ENCODE data around the gene EMC10. TPM values are rescaled to one million over a fixed set of nuclear protein-coding genes. Genes with fewer than 3 reads are reported as not detected.
"Not testable (repeated sequence)": the region's sequence is repeated elsewhere in the genome, so short reads cannot be mapped to it uniquely, and the experiment has no call there.

The EMC10 gene
- polyA plus RNA-seq, 2 donors = 41.9 to 62.9 TPM

DNA sequence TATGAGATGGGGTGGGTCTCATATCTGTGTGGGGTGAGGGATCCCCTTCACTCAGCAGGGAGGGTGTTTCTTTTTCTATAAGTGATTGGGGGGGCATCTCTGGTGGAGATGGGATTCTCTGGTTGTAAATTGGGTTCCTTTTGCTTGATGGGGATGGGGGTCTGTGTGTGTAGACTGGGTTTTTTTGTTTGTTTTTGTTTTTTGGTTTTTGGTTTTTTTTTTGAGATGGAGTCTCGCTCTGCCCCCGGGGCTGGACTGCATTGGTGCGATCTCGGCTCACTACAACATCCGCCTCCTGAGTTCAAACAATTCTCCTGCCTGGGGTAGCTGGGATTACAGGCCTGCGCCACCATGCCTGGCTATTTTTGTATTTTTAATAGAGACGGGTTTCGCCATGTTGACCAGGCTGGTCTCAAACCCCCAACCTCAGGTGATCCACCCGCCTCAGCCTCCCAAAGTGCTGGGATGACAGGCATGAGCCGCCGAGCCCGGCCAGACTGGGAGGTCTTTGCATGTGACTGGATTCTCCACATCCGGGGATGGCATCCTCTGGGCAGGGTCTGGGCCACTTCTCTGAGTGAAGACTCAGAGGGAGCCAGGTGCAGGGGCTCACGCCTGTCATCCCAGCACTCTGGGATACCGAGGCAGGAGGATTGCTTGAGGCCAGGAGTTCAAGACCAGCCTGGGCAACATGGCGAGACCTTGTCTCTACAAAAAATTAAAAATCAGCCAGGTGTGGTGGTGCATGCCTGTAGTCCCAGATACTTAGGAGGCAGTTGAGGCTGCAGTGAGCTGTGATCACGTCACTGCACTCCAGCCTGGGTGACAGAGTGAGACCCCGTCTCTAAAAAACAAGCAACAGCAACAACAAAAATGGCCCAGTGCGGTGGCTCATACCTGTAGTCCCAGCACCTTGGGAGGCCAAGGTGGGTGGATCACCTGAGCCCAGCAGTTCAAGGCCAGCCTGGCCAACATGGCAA lies 42.8 kb upstream of the EMC10 start:
- Histone ChIP-seq H3K27ac (ENCODE audit: low read depth in 2 of 2, low read length in 1 of 2) (no peak overlapping the region), H3K9me3 (ENCODE audit: control insufficient read depth in 2 of 2, insufficient read depth in 1 of 2, low read depth in 1 of 2, low read length in 1 of 2) (peaks cover 0 to 2% of the 10 kb centered on the region in 2 donors), H3K4me3 (ENCODE audit: low read depth in 1 of 2, low read length in 2 of 2) (no peak overlapping the region), H3K4me1 (ENCODE audit: control insufficient read depth in 2 of 2, insufficient read depth in 2 of 2, low read length in 1 of 2) (no peaks in the 10 kb centered on the region), H3K36me3 (ENCODE audit: control insufficient read depth in 2 of 2, insufficient read depth in 2 of 2, low read length in 1 of 2) (no peaks in the 10 kb centered on the region), H3K27me3 (ENCODE audit: control insufficient read depth in 1 of 2, insufficient read depth in 2 of 2, low read length in 2 of 2) (no peaks in the 10 kb centered on the region)
- WGBS, 2 donors = 75 to 84% methylated on average over 19 of the region's 19 CpGs

DNA sequence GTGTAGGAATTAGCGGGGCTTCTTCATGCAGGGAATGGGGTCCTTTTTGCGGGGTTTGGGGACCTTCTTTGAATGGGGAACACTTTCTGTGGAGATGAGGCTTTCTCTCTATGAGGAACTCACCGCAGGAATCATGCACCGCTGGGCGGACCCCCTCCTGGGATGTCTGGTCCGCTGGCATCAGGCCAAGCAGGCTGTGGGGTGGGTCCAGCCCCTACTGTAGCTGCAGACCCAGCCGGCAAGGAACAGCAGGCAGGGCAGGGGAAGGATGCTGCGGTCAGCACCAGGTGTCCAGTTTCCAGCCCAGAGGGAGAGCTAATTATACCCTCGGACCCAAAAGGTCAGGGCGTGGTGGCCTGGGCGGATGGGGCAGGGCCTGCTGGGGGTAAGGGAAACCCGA lies 41.8 kb upstream of the EMC10 start:
- Histone ChIP-seq H3K4me3 (ENCODE audit: low read depth in 1 of 2, low read length in 2 of 2) (no peak overlapping the region), H3K9me3 (ENCODE audit: control insufficient read depth in 2 of 2, insufficient read depth in 1 of 2, low read depth in 1 of 2, low read length in 1 of 2) (peaks cover 0 to 2% of the 10 kb centered on the region in 2 donors), H3K36me3 (ENCODE audit: control insufficient read depth in 2 of 2, insufficient read depth in 2 of 2, low read length in 1 of 2) (no peaks in the 10 kb centered on the region), H3K27ac (ENCODE audit: low read depth in 2 of 2, low read length in 1 of 2) (no peak overlapping the region), H3K4me1 (ENCODE audit: control insufficient read depth in 2 of 2, insufficient read depth in 2 of 2, low read length in 1 of 2) (no peaks in the 10 kb centered on the region), H3K27me3 (ENCODE audit: control insufficient read depth in 1 of 2, insufficient read depth in 2 of 2, low read length in 2 of 2) (no peaks in the 10 kb centered on the region)
- WGBS, 2 donors = 30 to 46% methylated on average over 12 of the region's 12 CpGs

DNA sequence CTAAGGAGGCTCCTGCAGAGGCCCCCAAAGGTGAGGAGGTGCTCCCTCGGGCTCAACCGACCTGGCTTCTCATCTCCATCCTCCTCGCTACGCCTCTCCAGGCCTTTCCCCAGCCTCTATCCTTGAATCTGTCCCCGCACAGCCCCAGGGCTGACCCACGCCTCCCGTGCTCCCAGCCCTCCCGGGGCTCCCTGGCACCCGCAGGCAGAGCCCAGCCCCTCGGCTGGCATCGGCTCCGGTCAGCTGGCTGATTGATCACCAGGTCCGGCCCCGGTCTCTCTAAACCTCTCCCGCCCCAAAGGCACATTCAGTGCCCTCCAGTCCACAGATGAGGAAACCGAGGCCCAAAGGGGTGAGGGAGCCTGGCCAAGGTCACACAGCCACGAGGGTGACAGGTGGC lies 41.1 kb upstream of the EMC10 start:
- Histone ChIP-seq H3K27ac (ENCODE audit: low read depth in 2 of 2, low read length in 1 of 2) (no peak overlapping the region), H3K27me3 (ENCODE audit: control insufficient read depth in 1 of 2, insufficient read depth in 2 of 2, low read length in 2 of 2) (no peaks in the 10 kb centered on the region), H3K4me1 (ENCODE audit: control insufficient read depth in 2 of 2, insufficient read depth in 2 of 2, low read length in 1 of 2) (no peaks in the 10 kb centered on the region), H3K9me3 (ENCODE audit: control insufficient read depth in 2 of 2, insufficient read depth in 1 of 2, low read depth in 1 of 2, low read length in 1 of 2) (peaks cover 0 to 2% of the 10 kb centered on the region in 2 donors), H3K36me3 (ENCODE audit: control insufficient read depth in 2 of 2, insufficient read depth in 2 of 2, low read length in 1 of 2) (no peaks in the 10 kb centered on the region), H3K4me3 (ENCODE audit: low read depth in 1 of 2, low read length in 2 of 2) (no peak overlapping the region)
- 77 to 83% methylated on average over 17 of the region's 17 CpGs for WGBS, 2 donors

DNA sequence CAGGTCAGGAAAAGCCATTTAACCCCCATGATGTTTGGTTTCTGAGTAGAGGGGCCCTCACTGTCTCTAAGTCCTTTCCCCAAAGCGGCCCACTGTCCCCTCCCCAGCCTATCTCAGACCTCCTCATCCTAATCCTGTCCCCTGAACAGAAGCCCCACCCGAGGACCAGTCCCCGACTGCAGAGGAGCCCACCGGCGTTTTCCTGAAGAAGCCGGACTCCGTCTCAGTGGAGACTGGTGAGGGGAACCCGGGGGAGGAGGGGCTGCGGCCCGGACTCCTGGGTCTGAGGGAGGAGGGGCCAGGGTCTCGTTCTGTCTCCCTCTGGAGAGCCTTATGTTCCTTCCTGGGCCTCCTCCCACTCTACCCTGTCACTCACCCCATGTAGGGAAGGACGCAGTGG lies 40.7 kb upstream of the EMC10 start:
- H3K9me3 ChIP-seq (ENCODE audit: control insufficient read depth in 2 of 2, insufficient read depth in 1 of 2, low read depth in 1 of 2, low read length in 1 of 2) = peaks cover 0 to 2% of the 10 kb centered on the region in 2 donors
- no peak overlapping the region for H3K4me3 ChIP-seq (ENCODE audit: low read depth in 1 of 2, low read length in 2 of 2)
- no peaks in the 10 kb centered on the region for H3K27me3 ChIP-seq (ENCODE audit: control insufficient read depth in 1 of 2, insufficient read depth in 2 of 2, low read length in 2 of 2)
- H3K36me3 ChIP-seq (ENCODE audit: control insufficient read depth in 2 of 2, insufficient read depth in 2 of 2, low read length in 1 of 2) = no peaks in the 10 kb centered on the region
- no peak overlapping the region for H3K27ac ChIP-seq (ENCODE audit: low read depth in 2 of 2, low read length in 1 of 2)
- 77 to 81% methylated on average over 12 of the region's 12 CpGs for WGBS, 2 donors
- no peaks in the 10 kb centered on the region for H3K4me1 ChIP-seq (ENCODE audit: control insufficient read depth in 2 of 2, insufficient read depth in 2 of 2, low read length in 1 of 2)

DNA sequence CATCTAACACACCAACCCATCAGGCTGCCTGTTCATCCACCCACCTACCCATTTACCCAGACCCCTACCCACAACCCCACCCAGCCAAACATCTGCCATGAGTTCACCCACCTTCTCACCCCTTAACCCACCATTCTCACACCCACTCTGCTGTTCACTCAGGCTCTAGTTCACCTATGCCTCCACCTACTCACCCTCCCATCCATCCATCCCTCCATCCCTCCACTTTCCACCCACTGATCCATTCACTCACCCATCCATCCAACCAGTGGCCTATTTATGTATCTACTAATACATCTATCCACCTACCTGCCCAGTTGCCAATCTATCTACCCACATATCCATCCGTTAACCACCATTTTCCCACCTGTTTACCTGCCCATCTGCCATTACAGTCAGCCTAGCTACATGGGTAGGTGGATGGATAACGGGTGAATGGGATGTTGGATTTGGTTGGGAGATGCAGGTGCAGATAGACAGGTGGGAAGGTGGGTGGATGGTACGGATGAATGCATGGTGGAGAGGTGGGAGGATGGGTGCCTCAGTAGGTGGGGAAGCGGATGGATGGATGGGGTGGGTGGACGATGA lies 38.4 kb upstream of the EMC10 start:
- no peaks in the 10 kb centered on the region for H3K27me3 ChIP-seq (ENCODE audit: control insufficient read depth in 1 of 2, insufficient read depth in 2 of 2, low read length in 2 of 2)
- no peak overlapping the region for H3K4me3 ChIP-seq (ENCODE audit: low read depth in 1 of 2, low read length in 2 of 2)
- H3K9me3 ChIP-seq (ENCODE audit: control insufficient read depth in 2 of 2, insufficient read depth in 1 of 2, low read depth in 1 of 2, low read length in 1 of 2) = peaks cover 0 to 2% of the 10 kb centered on the region in 2 donors
- WGBS, 2 donors = 87 to 90% methylated on average over 5 of the region's 5 CpGs
- no peaks in the 10 kb centered on the region for H3K36me3 ChIP-seq (ENCODE audit: control insufficient read depth in 2 of 2, insufficient read depth in 2 of 2, low read length in 1 of 2)
- no peak overlapping the region for H3K27ac ChIP-seq (ENCODE audit: low read depth in 2 of 2, low read length in 1 of 2)
- H3K4me1 ChIP-seq (ENCODE audit: control insufficient read depth in 2 of 2, insufficient read depth in 2 of 2, low read length in 1 of 2) = no peaks in the 10 kb centered on the region

DNA sequence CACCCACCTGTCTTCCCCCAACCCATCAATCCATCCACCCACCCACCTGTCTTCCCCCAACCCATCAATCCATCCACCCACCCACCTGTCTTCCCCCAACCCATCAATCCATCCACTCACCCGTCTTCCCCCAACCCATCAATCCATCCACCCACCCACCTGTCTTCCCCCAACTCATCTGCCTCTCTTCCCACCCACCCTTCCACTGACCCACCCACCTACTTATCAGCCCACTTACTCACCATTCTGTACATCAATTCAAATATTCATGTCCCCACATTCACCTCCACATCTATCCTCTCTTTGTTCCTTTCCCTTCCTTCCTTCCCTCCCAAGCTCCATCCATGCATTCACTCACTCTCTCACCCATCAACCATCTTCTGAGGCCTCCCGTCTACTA lies 37.2 kb upstream of the EMC10 start:
- H3K27ac ChIP-seq (ENCODE audit: low read depth in 2 of 2, low read length in 1 of 2); H3K27me3 ChIP-seq (ENCODE audit: control insufficient read depth in 1 of 2, insufficient read depth in 2 of 2, low read length in 2 of 2); H3K4me3 ChIP-seq (ENCODE audit: low read depth in 1 of 2, low read length in 2 of 2); H3K9me3 ChIP-seq (ENCODE audit: control insufficient read depth in 2 of 2, insufficient read depth in 1 of 2, low read depth in 1 of 2, low read length in 1 of 2); H3K36me3 ChIP-seq (ENCODE audit: control insufficient read depth in 2 of 2, insufficient read depth in 2 of 2, low read length in 1 of 2); H3K4me1 ChIP-seq (ENCODE audit: control insufficient read depth in 2 of 2, insufficient read depth in 2 of 2, low read length in 1 of 2): not testable (repeated sequence)
- 59 to 75% methylated on average over 2 of the region's 2 CpGs for WGBS, 2 donors

DNA sequence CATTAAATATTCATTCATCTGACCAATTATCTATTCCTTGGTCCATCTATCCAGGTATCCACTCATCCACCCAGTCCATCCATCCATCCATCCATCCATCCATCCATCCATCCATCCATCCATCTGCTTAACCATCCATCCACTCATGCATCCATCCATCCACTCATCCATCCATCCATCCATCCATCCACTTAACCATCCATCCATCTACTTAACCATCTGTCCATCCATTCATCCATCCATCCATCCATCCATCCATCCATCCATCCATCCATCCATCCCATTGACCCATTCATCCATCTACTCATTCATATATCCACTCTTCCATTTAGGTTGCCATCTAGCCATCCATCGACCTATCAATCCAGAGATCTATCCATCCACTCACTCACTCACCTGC lies 32.2 kb upstream of the EMC10 start:
- Histone ChIP-seq H3K27ac (ENCODE audit: low read depth in 2 of 2, low read length in 1 of 2) (no peak overlapping the region), H3K36me3 (ENCODE audit: control insufficient read depth in 2 of 2, insufficient read depth in 2 of 2, low read length in 1 of 2) (no peaks in the 10 kb centered on the region), H3K4me1 (ENCODE audit: control insufficient read depth in 2 of 2, insufficient read depth in 2 of 2, low read length in 1 of 2) (no peaks in the 10 kb centered on the region), H3K9me3 (ENCODE audit: control insufficient read depth in 2 of 2, insufficient read depth in 1 of 2, low read depth in 1 of 2, low read length in 1 of 2) (peaks cover 0 to 3% of the 10 kb centered on the region in 2 donors), H3K27me3 (ENCODE audit: control insufficient read depth in 1 of 2, insufficient read depth in 2 of 2, low read length in 2 of 2) (no peaks in the 10 kb centered on the region), H3K4me3 (ENCODE audit: low read depth in 1 of 2, low read length in 2 of 2) (no peak overlapping the region)
- 60 to 78% methylated on average over 1 of the region's 1 CpG for WGBS, 2 donors

DNA sequence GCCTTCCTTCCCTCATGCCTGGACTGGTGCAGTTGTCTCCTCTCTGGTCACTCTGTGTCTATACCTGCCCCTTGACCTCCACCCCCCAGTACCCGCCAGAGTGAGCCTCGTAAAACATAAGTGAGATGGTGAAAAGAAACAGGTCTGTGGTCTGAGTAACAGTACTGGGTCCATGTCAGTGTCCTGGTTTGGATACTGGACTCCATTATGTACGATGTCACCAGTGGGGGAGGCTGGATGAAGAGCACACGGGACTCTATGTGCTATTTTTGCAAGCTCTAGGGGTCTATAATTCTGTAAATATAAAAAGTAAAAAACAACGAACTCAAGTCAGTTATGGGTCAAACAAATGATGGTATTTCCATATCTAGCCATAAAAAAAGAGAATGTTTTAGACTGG lies 29.3 kb upstream of the EMC10 start:
- Histone ChIP-seq H3K4me1 (ENCODE audit: control insufficient read depth in 2 of 2, insufficient read depth in 2 of 2, low read length in 1 of 2) (no peaks in the 10 kb centered on the region), H3K4me3 (ENCODE audit: low read depth in 1 of 2, low read length in 2 of 2) (no peak overlapping the region), H3K27me3 (ENCODE audit: control insufficient read depth in 1 of 2, insufficient read depth in 2 of 2, low read length in 2 of 2) (no peaks in the 10 kb centered on the region), H3K27ac (ENCODE audit: low read depth in 2 of 2, low read length in 1 of 2) (no peak overlapping the region), H3K36me3 (ENCODE audit: control insufficient read depth in 2 of 2, insufficient read depth in 2 of 2, low read length in 1 of 2) (no peaks in the 10 kb centered on the region), H3K9me3 (ENCODE audit: control insufficient read depth in 2 of 2, insufficient read depth in 1 of 2, low read depth in 1 of 2, low read length in 1 of 2) (peaks cover 0 to 3% of the 10 kb centered on the region in 2 donors)
- WGBS, 2 donors = 83 to 84% methylated on average over 5 of the region's 5 CpGs

DNA sequence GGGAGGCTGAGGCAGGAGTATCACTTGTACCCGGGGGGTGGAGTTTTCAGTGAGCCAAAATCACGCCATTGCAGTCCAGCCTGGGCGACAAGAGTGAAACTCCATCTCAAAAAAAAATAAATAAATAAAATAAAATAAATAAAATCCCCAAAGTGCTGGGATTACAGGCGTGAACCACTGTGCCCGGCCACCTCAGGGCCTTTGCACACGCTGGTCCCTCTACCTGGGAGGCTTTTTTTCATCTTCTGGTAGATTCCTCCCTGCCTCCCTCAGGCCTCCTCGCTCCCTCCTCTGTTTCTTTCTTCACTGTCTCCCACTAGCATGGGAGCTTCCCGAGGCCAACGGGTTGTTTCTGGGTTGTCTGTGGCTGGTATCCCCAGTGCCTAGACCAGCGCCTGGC lies 28.6 kb upstream of the EMC10 start:
- Histone ChIP-seq H3K36me3 (ENCODE audit: control insufficient read depth in 2 of 2, insufficient read depth in 2 of 2, low read length in 1 of 2) (no peaks in the 10 kb centered on the region), H3K4me1 (ENCODE audit: control insufficient read depth in 2 of 2, insufficient read depth in 2 of 2, low read length in 1 of 2) (no peaks in the 10 kb centered on the region), H3K27ac (ENCODE audit: low read depth in 2 of 2, low read length in 1 of 2) (no peak overlapping the region), H3K4me3 (ENCODE audit: low read depth in 1 of 2, low read length in 2 of 2) (no peak overlapping the region), H3K9me3 (ENCODE audit: control insufficient read depth in 2 of 2, insufficient read depth in 1 of 2, low read depth in 1 of 2, low read length in 1 of 2) (peaks cover 0 to 3% of the 10 kb centered on the region in 2 donors), H3K27me3 (ENCODE audit: control insufficient read depth in 1 of 2, insufficient read depth in 2 of 2, low read length in 2 of 2) (no peaks in the 10 kb centered on the region)
- WGBS, 2 donors = 92 to 97% methylated on average over 10 of the region's 10 CpGs

All from esophagus (tissue), 2 donors.